K562 (cell line): ENCODE data around the gene MRPS10. TPM values are rescaled to one million over a fixed set of nuclear protein-coding genes. Genes with fewer than 3 reads are reported as not detected.

Source experiments
- BACH1 ChIP-seq: fragments of 200-800 bp; sonication (Bioruptor generic); IDR thresholded peaks from 2 replicates; pipeline ENCODE4 v1.6.1; 2016; ENCODE audit warnings: missing genetic modification characterization, missing compliant biosample characterization
- CHD2 ChIP-seq: IDR thresholded peaks from 2 replicates; pipeline ENCODE4 v1.6.1; 2011; ENCODE audit warnings: low read depth, low read length
- FOXM1 ChIP-seq, 2 experiments: fragments of 450-650 bp in 1 of 2; sonication (generic) in 1 of 2; formaldehyde crosslinking in 1 of 2; IDR thresholded peaks; 2 replicates each; pipeline versions ENCODE4 v1.6.1 to v1.9.0; 2017 to 2022; ENCODE audit warnings: low read depth in 2 of 2, mild to moderate bottlenecking in 2 of 2, missing genetic modification reagents in 1 of 2, moderate library complexity in 1 of 2
- HES1 ChIP-seq: fragments of 450-650 bp; IDR thresholded peaks from 2 replicates; pipeline ENCODE4 v1.6.1; 2016; ENCODE audit warnings: low read depth, mild to moderate bottlenecking, moderate library complexity
- HMGN3 ChIP-seq: IDR thresholded peaks from 2 replicates; pipeline ENCODE4 v1.6.1; 2011; ENCODE audit warnings: borderline replicate concordance, low read depth, mild to moderate bottlenecking, mixed read lengths, low read length; ENCODE audit not compliant: insufficient read length; ENCODE audit errors: extremely low read depth
- HNRNPLL ChIP-seq: fragments of 200-400 bp; formaldehyde crosslinking; IDR thresholded peaks from 2 replicates; pipeline ENCODE4 v1.6.1; 2017; ENCODE audit warnings: low read length, low read depth, mild to moderate bottlenecking; ENCODE audit not compliant: poor library complexity, severe bottlenecking
- NCOA4 ChIP-seq: fragments of 450-650 bp; IDR thresholded peaks from 2 replicates; pipeline ENCODE4 v1.6.1; 2018; ENCODE audit warnings: mild to moderate bottlenecking; ENCODE audit not compliant: partially characterized antibody
- NCOR1 ChIP-seq: fragments of 450-650 bp; IDR thresholded peaks from 2 replicates; pipeline ENCODE4 v1.6.1; 2016; ENCODE audit warnings: mild to moderate bottlenecking, moderate library complexity
- NONO ChIP-seq, 2 experiments: fragments of 200-400 bp in 1 of 2; fragments of 450-650 bp in 1 of 2; formaldehyde crosslinking in 1 of 2; IDR thresholded peaks; 2 replicates each; pipeline ENCODE4 v1.6.1; 2017; ENCODE audit warnings: low read depth in 2 of 2, mild to moderate bottlenecking in 2 of 2, moderate library complexity in 2 of 2, low read length in 1 of 2
- PATZ1 ChIP-seq: fragments of 250-450 bp; sonication (Bioruptor Pico); IDR thresholded peaks from 2 replicates; pipeline ENCODE4 v1.5.0; 2020; ENCODE audit warnings: mild to moderate bottlenecking, borderline replicate concordance
- PHF21A ChIP-seq: fragments of 450-650 bp; IDR thresholded peaks from 2 replicates; pipeline ENCODE4 v1.6.1; 2017; ENCODE audit warnings: low read depth, borderline replicate concordance
- SIX5 ChIP-seq, 2 experiments: IDR thresholded peaks; 2 replicates each; pipeline ENCODE4 v1.6.1; 2011; ENCODE audit warnings: low read length in 2 of 2, borderline replicate concordance in 1 of 2, low read depth in 1 of 2, mild to moderate bottlenecking in 1 of 2, moderate library complexity in 1 of 2; ENCODE audit not compliant: insufficient read depth in 1 of 2
- SMARCA5 ChIP-seq: fragments of 450-650 bp; IDR thresholded peaks from 2 replicates; pipeline ENCODE4 v1.6.1; 2016
- SMARCE1 ChIP-seq: fragments of 450-650 bp; IDR thresholded peaks from 2 replicates; pipeline ENCODE4 v1.7.1; 2016; ENCODE audit warnings: mild to moderate bottlenecking
- SNAPC5 ChIP-seq: fragments of 250-450 bp; sonication (Bioruptor Pico); IDR thresholded peaks from 2 replicates; pipeline ENCODE4 v1.8.0; 2021; ENCODE audit warnings: moderate library complexity, mild to moderate bottlenecking, inconsistent platforms
- SRSF3 ChIP-seq: fragments of 200-400 bp; formaldehyde crosslinking; IDR thresholded peaks from 2 replicates; pipeline ENCODE4 v1.6.1; 2016; ENCODE audit warnings: mild to moderate bottlenecking, low read length, moderate library complexity; ENCODE audit not compliant: insufficient read depth
- TCF15 ChIP-seq: fragments of 250-450 bp; sonication (Bioruptor Pico); IDR thresholded peaks from 2 replicates; pipeline ENCODE4 v1.8.0; 2022; ENCODE audit warnings: moderate library complexity, mild to moderate bottlenecking, inconsistent platforms
- TCF7 ChIP-seq: sonication (generic); IDR thresholded peaks from 2 replicates; pipeline ENCODE4 v1.6.1; 2016; ENCODE audit warnings: antibody characterized with exemption, borderline replicate concordance
- ZNF121 ChIP-seq: sonication (generic); formaldehyde crosslinking; conservative IDR thresholded peaks from 2 replicates; pipeline ENCODE4 v1.8.0; 2022; ENCODE audit warnings: missing genetic modification reagents
- ZNF143 ChIP-seq: sonication (generic); formaldehyde crosslinking; IDR thresholded peaks from 2 replicates; pipeline ENCODE4 v1.9.0; 2022; ENCODE audit warnings: mild to moderate bottlenecking, missing genetic modification reagents
- ZNF197 ChIP-seq: fragments of 200-800 bp; sonication (Bioruptor generic); IDR thresholded peaks from 2 replicates; pipeline ENCODE4 v1.6.1; 2016; ENCODE audit warnings: low read depth, missing genetic modification characterization, missing compliant biosample characterization
- ZNF282 ChIP-seq: sonication (generic); formaldehyde crosslinking; IDR thresholded peaks from 2 replicates; pipeline ENCODE4 v1.8.1; 2023; ENCODE audit warnings: missing genetic modification reagents
- ZNF311 ChIP-seq: fragments of 250-450 bp; sonication (Bioruptor Pico); IDR thresholded peaks from 2 replicates; pipeline ENCODE4 v1.4.0; 2020; ENCODE audit warnings: mild to moderate bottlenecking, moderate library complexity
- ZNF347 ChIP-seq: fragments of 450-650 bp; formaldehyde crosslinking; IDR thresholded peaks from 2 replicates; pipeline ENCODE4 v1.4.0; 2020; ENCODE audit warnings: low read depth, mild to moderate bottlenecking, moderate library complexity
- ZNF707 ChIP-seq: fragments of 250-450 bp; sonication (Bioruptor Pico); conservative IDR thresholded peaks from 2 replicates; pipeline ENCODE4 v1.8.0; 2022; ENCODE audit warnings: inconsistent platforms, mild to moderate bottlenecking, moderate library complexity
- ZNF778 ChIP-seq: fragments of 450-650 bp; formaldehyde crosslinking; IDR thresholded peaks from 2 replicates; pipeline ENCODE4 v1.4.0; 2020; ENCODE audit warnings: mild to moderate bottlenecking, moderate library complexity
- polyA plus RNA-seq, 8 experiments: library from polyadenylated mRNA; depleted of rRNA in 4 of 8; stranded (reverse) in 5 of 8; unstranded in 3 of 8; fragments of >200 nt; fragmentation: Nextera tagmentation in 2 of 8; fragmentation: Illumina TruSeq in 1 of 8; extraction: Ambion mirVana in 2 of 8; extraction: Trizol in 1 of 8; gene quantifications; 2 replicates each; pipeline versions ENCODE4 v1.2.1 to v1.2.3, GENCODE V29; 2011 to 2014; ENCODE audit warnings: inconsistent platforms in 1 of 8, missing spikeins in 1 of 8
- total RNA-seq, 7 experiments: library from RNA; depleted of rRNA in 6 of 7; stranded (reverse); fragments of >200 nt in 6 of 7; fragmentation: Illumina TruSeq in 2 of 7; extraction: Trizol in 2 of 7; gene quantifications; 2 replicates each; pipeline versions ENCODE4 v1.2.1 to v1.2.3, GENCODE V29; 2011 to 2021; ENCODE audit warnings: low replicate concordance in 1 of 7

Gene MRPS10
- total and polyA plus RNA-seq, 9 of the 15 experiments (the other 6 are each of a cell fraction or from before 2014, with no cell fraction given): 48.6 to 166 (median 93.7) TPM

- TF ChIP-seq ZNF347 (CRISPR knock-in tag): no peak
- TF ChIP-seq ZNF707 (CRISPR knock-in tag): no peak
- no peak for TF ChIP-seq ZNF143 (CRISPR knock-in tag)
- TF ChIP-seq ZNF121 (CRISPR knock-in tag): no peak
- TF ChIP-seq SMARCA5: peak; percentile 93
- TF ChIP-seq TCF15 (CRISPR knock-in tag): no peak
- peak; percentile 81 for TF ChIP-seq HES1
- TF ChIP-seq FOXM1 (IDR thresholded peaks at IDR 0.05; ENCODE audit: low read depth): peak; percentile 97
- no peak for TF ChIP-seq FOXM1 (CRISPR knock-in tag; IDR thresholded peaks at IDR 0.05; ENCODE audit: low read depth)
- TF ChIP-seq HMGN3: peak; percentile 68
- TF ChIP-seq BACH1 (tag): peak; percentile 34; the same call in 1 of the 2 replicates
- peak; percentile 99 for TF ChIP-seq NCOR1
- TF ChIP-seq HNRNPLL: peak; percentile 24
- TF ChIP-seq ZNF197 (CRISPR knock-in tag): peak; percentile 80; the same call in 1 of the 2 replicates
- no peak for TF ChIP-seq SNAPC5 (CRISPR knock-in tag)
- TF ChIP-seq NONO (IDR thresholded peaks at IDR 0.05; ENCODE audit: low read depth in 2 of 2, low read length in 1 of 2): peak in 1 of 2 experiments; percentile 94; a peak in 2 of 4 replicates
- TF ChIP-seq PHF21A: no peak
- TF ChIP-seq ZNF311: no peak
- TF ChIP-seq SIX5 (IDR thresholded peaks at IDR 0.05; ENCODE audit: borderline replicate concordance in 1 of 2, insufficient read depth in 1 of 2, low read depth in 1 of 2, low read length in 2 of 2): no peak
- TF ChIP-seq CHD2: peak; percentile 43; the same call in 1 of the 2 replicates
- no peak for TF ChIP-seq ZNF282
- TF ChIP-seq PATZ1 (CRISPR knock-in tag): no peak
- no peak for TF ChIP-seq SRSF3
- no peak for TF ChIP-seq TCF7
- TF ChIP-seq ZNF778 (CRISPR knock-in tag): no peak
- TF ChIP-seq NCOA4: peak; percentile 37
- peak; percentile 98 for TF ChIP-seq SMARCE1
Observed at GRCh38 chr6:42197555-42198362, 19.9 kb downstream of the MRPS10 start (continued).
